ENCODE results near the gene TP53I13. TPM values are rescaled to one million over a fixed set of nuclear protein-coding genes. Genes with fewer than 3 reads are reported as not detected.

TP53I13 gene
- total and polyA plus RNA-seq, 10 donors = 39.5 to 209 (median 72.0) TPM

GRCh38 chr17:29559640-29560039, 8.9 kb upstream of the TP53I13 start:
- no peak for TF ChIP-seq CTCF (IDR thresholded peaks at IDR 0.05 in 8 of 11, conservative IDR thresholded peaks at IDR 0.05 in 3 of 11)
- no peak for TF ChIP-seq POLR2AphosphoS5 (IDR thresholded peaks at IDR 0.05)
- no peak for TF ChIP-seq POLR2A (IDR thresholded peaks at IDR 0.05)
- peaks cover 0 to 13% (median 0%) of the 10 kb centered on the region in 6 donors for H3K36me3 ChIP-seq
- no peaks in the 10 kb centered on the region for H3K9me3 ChIP-seq
- H3K4me1 ChIP-seq = peaks cover 22 to 80% (median 60%) of the 10 kb centered on the region in 6 donors
- intact Hi-C loops (cut with DNase I; ENCODE audit: low total_unique reads) = no loop called here
- no peak overlapping the region for H3K4me3 ChIP-seq
- 75 to 89% (median 80%) methylated on average over 2 of the region's 2 CpGs for WGBS, 5 donors
- DNase-seq = no peak
- H3K27ac ChIP-seq = peak overlapping the region in 4 of 8 donors; percentile 55 to 91 (median 79)
- no peaks in the 10 kb centered on the region for H3K27me3 ChIP-seq (replicated peaks in 1 of 7)

GRCh38 chr17:29560316-29560715, 8.2 kb upstream of the TP53I13 start:
- DNase-seq = peak; percentile 54
- intact Hi-C loops (cut with DNase I; ENCODE audit: low total_unique reads) = no loop called here
- H3K27me3 ChIP-seq (replicated peaks in 1 of 7) = no peaks in the 10 kb centered on the region
- WGBS, 5 donors = 32 to 65% (median 43%) methylated on average over 6 of the region's 6 CpGs
- H3K9me3 ChIP-seq = no peaks in the 10 kb centered on the region
- H3K27ac ChIP-seq = peak overlapping the region in 6 of 8 donors; percentile 2 to 91 (median 62)
- TF ChIP-seq POLR2AphosphoS5 (IDR thresholded peaks at IDR 0.05) (peak in 1 of 3 donors; percentile 38), CTCF (IDR thresholded peaks at IDR 0.05 in 8 of 11, conservative IDR thresholded peaks at IDR 0.05 in 3 of 11) (no peak)
- H3K4me3 ChIP-seq = peak overlapping the region in 1 of 8 donors; percentile 28
- peaks cover 0 to 13% (median 0%) of the 10 kb centered on the region in 6 donors for H3K36me3 ChIP-seq
- peaks cover 27 to 87% (median 67%) of the 10 kb centered on the region in 6 donors for H3K4me1 ChIP-seq

- H3K4me3 ChIP-seq = peak overlapping the region in 1 of 8 donors; percentile 27
- H3K36me3 ChIP-seq = peaks cover 0 to 13% (median 0%) of the 10 kb centered on the region in 6 donors
- peaks cover 0 to 3% (median 0%) of the 10 kb centered on the region in 7 donors for H3K27me3 ChIP-seq (replicated peaks in 1 of 7)
- peak overlapping the region; percentile 2 to 91 (median 52) for H3K27ac ChIP-seq
- intact Hi-C loops (cut with DNase I; ENCODE audit: low total_unique reads) = no loop called here
- no peak for TF ChIP-seq CTCF (IDR thresholded peaks at IDR 0.05 in 8 of 11, conservative IDR thresholded peaks at IDR 0.05 in 3 of 11)
- TF ChIP-seq POLR2AphosphoS5 (IDR thresholded peaks at IDR 0.05) = peak; percentile 81 to 84 (median 82)
- TF ChIP-seq POLR2A (IDR thresholded peaks at IDR 0.05) = peak in 2 of 3 donors; percentile 8 to 21
- peaks cover 34 to 99% (median 81%) of the 10 kb centered on the region in 6 donors for H3K4me1 ChIP-seq
- H3K9me3 ChIP-seq = no peaks in the 10 kb centered on the region
- WGBS, 5 donors = 48 to 53% (median 50%) methylated on average over 16 to 17 of the region's 17 CpGs
- peak; percentile 91 for DNase-seq
Measured at GRCh38 chr17:29561554-29562517, 6.7 kb upstream of the TP53I13 start.

GRCh38 chr17:29562615-29563014, 5.9 kb upstream of the TP53I13 start:
- intact Hi-C loops (cut with DNase I; ENCODE audit: low total_unique reads) = no loop called here
- Histone ChIP-seq H3K4me1 (peaks cover 34 to 98% (median 83%) of the 10 kb centered on the region in 6 donors), H3K27ac (peak overlapping the region in 4 of 8 donors; percentile 55 to 91 (median 79)), H3K36me3 (peaks cover 0 to 13% (median 0%) of the 10 kb centered on the region in 6 donors), H3K4me3 (no peak overlapping the region), H3K9me3 (no peaks in the 10 kb centered on the region), H3K27me3 (replicated peaks in 1 of 7) (peaks cover 0 to 3% (median 0%) of the 10 kb centered on the region in 7 donors)
- DNase-seq = peak; percentile 76
- TF ChIP-seq POLR2A (IDR thresholded peaks at IDR 0.05) = no peak
- TF ChIP-seq POLR2AphosphoS5 (IDR thresholded peaks at IDR 0.05) = peak in 1 of 3 donors; percentile 19
- no peak for TF ChIP-seq CTCF (IDR thresholded peaks at IDR 0.05 in 8 of 11, conservative IDR thresholded peaks at IDR 0.05 in 3 of 11)
- WGBS, 5 donors = 61 to 77% (median 72%) methylated on average over 16 to 18 of the region's 18 CpGs

Data from spleen (tissue), 11 donors.